CD4-positive, alpha-beta T cell treated with Interleukin-6 at 100 ng/mL for 8 hours (primary cell): ENCODE results near the gene RANBP3.
A peak's percentile ranks its signal among the peaks of the same experiment; 100 is the strongest.
"Not testable (repeated sequence)": the region's sequence is repeated elsewhere in the genome, so short reads cannot be mapped to it uniquely, and the experiment has no call there.

Experiments used
- DNase-seq: peaks from one replicate; pipeline ENCODE4 v3.0.0-alpha.2; 2020; ENCODE audit warnings: mixed read lengths, low spot score

Gene RANBP3

DNA sequence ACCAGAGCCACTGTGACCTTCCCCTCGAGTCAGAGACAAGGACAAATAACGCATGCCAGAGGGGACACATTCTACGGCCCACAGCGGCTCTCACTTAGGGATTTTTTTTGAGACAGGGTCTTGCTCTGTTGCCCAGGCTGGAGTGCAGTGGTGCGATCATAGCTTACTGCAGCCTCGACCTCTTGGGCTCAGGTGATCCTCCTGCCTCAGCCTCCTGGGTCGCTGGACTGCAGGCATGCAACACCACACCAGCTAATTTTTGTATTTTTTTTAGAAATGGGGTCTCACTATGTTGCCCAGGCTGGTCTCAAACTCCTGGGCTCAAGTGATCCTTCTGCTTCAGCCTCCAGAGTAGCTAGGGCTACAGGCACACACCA is 28.1 kb upstream of the RANBP3 start:
- not testable (repeated sequence) for DNase-seq

- DNase-seq = no peak
These were observed 27.6 kb upstream of the RANBP3 start for GRCh38 chr19:6005321-6006069.

GRCh38 chr19:6003976-6004375 is 26.0 kb upstream of the RANBP3 start:
- DNase-seq = no peak

DNA sequence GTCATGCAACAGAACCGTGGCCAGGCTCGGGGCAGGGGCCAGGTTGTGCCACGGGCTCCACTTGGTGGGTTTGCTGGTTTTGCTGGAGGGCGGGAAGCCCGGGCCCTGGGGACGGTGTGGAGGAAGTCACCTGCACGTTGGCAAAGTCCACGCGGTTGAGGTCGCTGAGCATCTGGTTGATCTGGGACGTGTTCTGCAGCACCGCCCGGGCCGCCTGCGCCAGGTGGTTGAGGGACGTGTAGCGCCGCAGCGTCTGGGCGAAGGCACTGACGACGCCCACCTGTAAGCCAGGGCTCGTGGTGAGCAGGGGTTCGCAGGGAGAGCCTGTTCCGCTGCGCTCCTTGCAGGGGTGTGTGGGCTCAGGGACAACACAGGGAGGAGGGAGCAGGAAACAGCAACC is 24.7 kb upstream of the RANBP3 start:
- DNase-seq = no peak

DNA sequence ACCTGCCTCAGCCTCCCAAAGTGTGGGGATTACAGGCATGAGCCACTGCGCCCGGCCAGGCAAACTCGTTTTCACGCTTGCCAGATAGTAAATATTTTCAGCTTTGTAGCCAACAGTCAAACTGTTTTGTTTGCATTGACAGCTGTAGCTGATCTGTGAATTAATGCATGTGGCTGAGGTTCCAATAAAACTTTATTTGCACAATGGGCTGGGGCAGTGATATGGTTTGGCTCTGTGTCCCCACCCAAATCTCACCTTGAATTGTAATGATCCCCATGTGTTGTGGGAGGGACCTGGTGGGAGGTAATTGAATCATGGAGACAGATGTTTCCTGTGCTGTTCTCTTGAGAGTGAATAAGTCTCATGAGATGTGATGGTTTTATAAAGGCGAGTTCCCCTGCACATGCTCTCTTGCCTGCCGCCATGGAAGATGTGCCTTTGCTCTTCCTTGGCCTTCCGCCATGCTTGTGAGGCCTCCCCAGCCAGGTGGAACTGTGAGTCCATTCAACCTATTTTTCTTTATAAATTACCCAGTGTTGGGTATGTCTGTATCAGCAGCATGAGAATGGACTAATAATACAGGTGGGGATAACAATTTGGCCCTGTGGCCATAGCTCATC is 22.4 kb upstream of the RANBP3 start:
- no peak for DNase-seq

DNA sequence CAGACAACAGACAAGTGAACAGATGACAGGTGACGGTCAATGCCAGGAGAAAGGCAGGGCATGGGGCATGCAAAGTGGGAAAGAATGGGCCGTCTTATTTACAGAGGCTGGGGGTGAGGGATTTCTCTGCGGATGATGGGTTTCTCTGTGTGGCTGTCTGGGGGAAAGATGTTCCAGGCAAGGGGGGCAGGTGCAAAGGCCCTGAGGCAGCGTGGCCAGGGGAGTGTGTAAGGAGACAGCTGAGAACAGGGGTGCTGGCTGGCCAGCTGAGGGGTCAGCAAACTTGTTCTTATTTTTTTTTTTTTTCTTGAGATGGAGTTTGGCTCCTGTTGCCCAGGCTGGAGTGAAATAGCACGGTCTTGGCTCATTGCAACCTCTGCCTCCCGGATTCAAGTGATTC is 21.8 kb upstream of the RANBP3 start:
- DNase-seq = no peak

GRCh38 chr19:5997371-5997770 is 19.4 kb upstream of the RANBP3 start:
- DNase-seq = no peak

- no peak for DNase-seq
These were observed 18.8 kb upstream of the RANBP3 start for GRCh38 chr19:5996623-5997320.

- no peak for DNase-seq
These were observed 18.2 kb upstream of the RANBP3 start for GRCh38 chr19:5996102-5996501.

DNA sequence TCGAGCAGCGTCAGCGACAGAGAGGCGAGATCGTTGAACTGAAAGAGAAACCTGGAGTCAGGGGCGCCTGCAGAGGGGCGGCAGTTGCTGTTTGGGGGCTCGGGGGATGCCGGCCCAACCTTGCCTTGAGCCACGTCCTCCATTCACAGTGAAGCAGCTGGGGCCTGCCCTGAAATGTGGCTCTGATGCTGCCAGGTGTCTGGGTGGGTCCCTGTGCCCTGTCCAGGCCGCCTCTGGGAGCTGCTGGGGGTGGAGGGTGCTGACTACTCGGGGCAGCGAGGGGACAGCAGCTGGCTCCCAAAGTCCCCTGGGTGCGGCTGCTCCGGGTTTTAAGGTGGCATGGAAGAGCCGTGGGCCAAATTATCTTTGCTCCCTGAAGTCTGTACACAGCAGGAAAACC is 17.7 kb upstream of the RANBP3 start:
- no peak for DNase-seq

DNA sequence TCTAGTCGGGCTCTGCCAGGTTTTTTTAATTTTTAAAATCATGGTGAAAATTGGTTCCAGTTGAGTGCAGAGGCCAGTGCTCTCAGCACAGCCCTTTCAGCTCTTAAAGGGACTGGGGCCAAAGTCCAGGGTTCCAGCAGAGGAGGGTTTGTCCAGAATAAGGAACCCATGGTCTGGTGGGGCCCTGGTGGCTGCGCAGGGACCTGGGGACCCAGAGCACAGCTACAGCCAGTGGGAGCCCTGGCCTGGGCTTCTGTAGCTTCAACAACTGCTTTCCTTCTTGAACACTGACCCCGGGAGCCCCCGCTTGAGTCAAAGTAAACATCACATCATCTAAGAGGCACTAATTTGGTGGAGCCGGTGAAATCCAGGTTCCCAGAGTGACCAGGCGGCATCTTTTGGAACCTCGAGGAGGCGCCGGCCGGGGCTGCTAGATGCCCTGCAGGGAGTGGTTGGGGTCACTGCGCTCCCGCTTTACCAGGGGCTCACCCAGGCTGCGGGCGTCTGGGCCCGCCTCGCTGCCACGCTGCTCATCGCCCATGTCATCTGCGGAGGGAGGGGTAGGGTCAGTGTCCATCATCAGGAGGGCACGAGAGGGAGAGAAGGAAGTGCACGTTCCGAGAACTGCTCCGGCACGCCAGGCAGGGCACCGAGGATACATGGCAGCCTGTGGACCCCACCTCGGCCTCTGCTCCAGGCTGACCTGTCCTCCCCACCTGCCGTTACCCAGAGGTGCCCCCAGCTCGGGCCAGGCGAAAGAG is 16.6 kb upstream of the RANBP3 start:
- no peak for DNase-seq

GRCh38 chr19:5993648-5994358 is 15.9 kb upstream of the RANBP3 start:
- DNase-seq = no peak

DNA sequence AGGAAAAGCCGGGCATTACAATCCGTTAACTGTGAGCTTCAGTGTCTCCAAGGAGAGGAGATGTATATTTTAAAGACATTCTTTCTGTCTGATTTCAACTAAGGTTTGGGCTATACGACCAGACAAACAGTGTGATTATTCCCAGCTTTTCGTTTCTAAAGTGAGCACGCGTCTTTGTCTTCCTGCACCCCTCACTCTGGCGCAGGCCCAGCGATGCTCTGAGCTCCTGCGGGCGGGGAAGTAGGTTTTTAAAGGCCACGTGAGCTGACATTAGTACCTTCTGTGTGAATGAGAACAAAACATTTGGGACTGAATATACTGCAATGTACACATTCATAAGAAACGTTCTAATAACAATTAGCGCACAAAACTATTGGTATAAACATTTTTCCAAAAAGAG is 15.3 kb upstream of the RANBP3 start:
- DNase-seq = no peak

GRCh38 chr19:5992756-5993155 is 14.8 kb upstream of the RANBP3 start:
- DNase-seq = no peak

DNA sequence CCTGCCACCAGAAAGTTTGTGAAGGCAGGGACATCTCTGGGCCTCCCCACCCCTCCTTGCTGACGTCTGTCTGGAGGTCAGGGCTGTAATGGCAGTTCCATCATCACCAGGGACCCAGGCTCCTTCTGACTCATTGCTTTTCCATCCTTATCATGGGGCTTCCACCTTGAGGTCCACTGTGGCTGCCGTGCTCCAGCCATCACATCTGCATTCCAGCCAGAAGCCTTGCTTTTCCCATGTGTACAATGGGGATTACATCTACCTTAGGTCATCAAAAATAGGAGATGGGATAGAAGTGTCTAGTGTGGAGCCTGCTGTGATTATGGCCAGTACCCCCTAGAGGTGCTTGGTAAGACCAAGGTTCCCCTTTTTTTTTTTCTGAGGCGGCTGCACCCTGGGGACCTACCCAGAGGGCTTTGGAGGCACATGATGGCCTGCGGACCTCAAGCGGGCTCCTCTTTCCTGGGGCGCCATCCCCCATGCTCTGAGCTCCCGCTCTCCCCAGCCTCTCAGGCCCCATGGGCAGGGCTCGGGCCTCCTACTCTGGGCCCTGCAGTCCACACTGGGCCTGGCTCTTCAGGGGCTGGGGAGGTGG is 13.4 kb upstream of the RANBP3 start:
- DNase-seq = no peak

- no peak for DNase-seq
These were observed 12.4 kb upstream of the RANBP3 start for GRCh38 chr19:5990289-5990797.

- no peak for DNase-seq
These were observed 11.6 kb upstream of the RANBP3 start for GRCh38 chr19:5989388-5990074.

DNA sequence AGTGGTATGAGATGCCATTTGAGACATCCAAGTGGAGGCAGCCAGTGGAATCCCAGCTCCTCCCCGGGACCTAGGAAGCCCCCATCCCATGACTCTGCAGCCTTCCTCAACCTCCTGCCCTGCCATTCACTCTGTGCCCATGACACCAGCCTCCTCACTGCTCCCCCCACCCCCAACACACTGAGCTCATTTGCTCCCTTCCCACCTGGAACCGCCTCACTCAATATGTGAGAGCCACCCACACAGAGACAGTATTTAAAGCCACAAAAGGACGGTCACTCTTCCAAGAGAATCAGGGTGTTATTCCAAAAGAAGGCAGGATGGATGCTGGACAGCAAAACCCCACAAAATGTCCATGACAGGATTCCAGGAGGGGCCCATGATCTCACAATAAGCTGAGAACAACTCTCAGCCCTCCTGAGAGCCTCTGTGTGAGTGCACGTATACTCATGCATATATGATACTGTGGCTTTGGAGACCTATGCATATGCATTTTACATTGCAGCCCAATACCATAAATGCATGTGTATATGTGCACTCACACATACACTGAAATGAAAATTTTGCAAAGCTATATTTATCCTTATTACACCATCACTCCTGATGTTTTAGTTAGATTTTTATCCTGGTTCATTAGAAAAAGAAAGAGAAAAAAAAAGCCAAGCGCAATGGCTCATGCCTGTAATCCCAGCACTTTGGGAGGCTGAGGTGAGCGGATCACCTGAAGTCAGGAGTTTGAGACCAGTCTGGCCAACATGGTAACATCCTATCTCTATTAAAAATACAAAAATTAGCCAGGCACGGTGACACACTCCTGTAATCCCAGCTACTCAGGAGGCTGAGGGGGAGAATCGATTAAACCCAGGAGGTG is 10.8 kb upstream of the RANBP3 start:
- no peak for DNase-seq

DNA sequence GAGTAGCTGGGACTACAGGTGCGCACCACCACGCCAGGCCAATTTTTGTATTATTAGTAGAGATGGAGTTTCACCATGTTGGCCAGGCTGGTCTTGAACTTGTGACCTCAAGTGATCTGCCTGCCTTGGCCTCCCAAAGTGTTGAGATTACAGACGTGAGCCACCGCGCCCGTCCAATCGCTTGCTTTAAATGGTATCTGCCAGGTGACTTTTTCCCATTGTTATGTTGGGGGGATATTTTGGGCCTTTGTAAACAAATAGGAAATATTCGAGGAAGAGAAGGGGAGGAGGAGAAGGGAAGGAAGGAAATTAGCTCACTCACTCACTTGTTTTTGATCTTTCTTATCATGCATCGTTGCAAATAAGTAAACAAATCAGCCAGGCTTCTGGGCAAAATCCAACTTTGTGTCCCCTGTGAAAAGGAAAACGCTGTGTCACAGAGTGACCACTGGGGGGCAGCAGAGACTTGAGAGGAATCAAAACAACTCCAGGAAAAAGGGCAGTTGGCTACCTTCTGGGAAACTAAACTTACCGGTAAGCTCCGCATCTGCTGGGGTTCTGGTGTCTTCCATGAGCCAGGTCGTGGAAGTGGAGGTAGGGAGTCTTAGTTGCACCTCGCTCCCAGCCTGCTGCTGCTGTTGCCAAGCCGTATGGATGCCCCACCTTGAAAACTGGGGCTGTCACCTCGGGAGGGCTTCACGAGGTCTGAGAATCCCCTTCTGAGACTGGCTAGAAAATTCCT is 9.3 kb upstream of the RANBP3 start:
- peak; percentile 74 for DNase-seq
